UCSD-AML1 (cell line): Measurements from ENCODE around the gene CRX.
"Not testable (repeated sequence)": the region's sequence is repeated elsewhere in the genome, so short reads cannot be mapped to it uniquely, and the experiment has no call there.

Experiments used
- DNase-seq: peaks from one replicate; lab custom pipeline; 2025; ENCODE audit not compliant: unreplicated experiment; lab: John Stamatoyannopoulos, UW

CRX gene

DNA sequence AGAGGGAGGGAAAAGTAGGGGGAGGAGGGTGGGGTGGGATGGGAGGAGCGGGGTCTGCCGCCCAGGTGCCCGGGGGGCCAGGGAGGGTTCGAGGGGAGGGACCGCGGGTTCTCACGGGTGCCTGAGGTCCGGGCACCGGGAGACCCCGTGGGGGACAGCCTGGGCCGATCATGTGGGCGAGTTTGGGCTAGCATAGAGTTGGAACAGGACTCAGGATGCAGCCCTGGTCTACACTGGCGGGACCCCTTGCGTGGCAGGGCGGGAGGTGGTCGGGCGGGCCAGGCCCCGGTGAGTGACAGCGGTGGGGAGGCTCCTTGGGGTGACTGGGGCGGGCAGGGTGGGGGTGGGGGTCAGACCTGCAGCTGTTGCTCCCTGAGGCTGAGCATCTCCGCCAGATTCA is 18.6 kb upstream of the CRX start:
- DNase-seq, result not testable (repeated sequence)

- not testable (repeated sequence) for DNase-seq
These were observed 18.1 kb upstream of the CRX start for GRCh38 chr19:47803671-47804070.

- DNase-seq, result not testable (repeated sequence)
These were observed 17.3 kb upstream of the CRX start, which contains the start of gene TPRX1 for GRCh38 chr19:47804451-47804850. Gene TPRX1, minus strand, starts transcription at chr19:47804551. Its CDS starts 12 bp downstream, at chr19:47804539.

DNA sequence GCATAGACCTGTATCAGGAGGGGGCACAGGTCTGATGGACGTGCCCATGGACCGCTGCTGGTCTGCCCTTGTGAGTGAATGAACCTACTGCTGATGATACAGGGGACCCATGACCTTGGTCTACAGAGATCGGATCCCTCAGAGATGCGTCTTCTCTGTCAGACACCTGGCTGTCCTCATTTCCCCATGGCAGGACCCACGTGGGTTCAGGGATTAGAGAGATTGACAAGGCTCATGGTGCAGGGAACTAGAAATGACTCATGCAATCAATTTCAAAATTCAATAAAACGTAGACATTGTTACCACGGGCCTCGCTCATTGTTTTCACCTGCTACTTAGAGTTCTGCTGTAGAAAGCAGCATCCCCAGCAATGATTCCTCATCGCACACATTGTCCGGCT is 16.4 kb upstream of the CRX start:
- no peak for DNase-seq

- DNase-seq, result no peak
These were observed 15.3 kb upstream of the CRX start for GRCh38 chr19:47806435-47806834.

- DNase-seq, result peak; percentile 75
These were observed 8.3 kb upstream of the CRX start for GRCh38 chr19:47813304-47813994.

DNA sequence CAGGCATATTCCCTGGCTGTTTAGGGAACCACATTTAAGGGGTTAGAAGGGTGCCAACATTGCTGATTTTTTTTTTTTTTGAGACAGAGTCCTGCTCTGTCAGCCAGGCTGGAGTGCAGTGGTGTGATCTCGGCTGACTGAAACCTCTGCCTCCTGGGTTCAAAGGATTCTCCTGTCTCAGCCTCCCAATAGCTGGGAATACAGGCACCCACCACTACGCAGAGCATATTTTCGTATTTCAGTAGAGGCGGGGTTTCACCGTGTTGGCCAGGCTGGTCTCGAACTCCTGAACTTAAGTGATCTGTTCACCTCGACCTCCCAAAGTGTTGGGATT is 7.8 kb upstream of the CRX start:
- DNase-seq, result no peak

- not testable (repeated sequence) for DNase-seq
These were observed 5.5 kb upstream of the CRX start for GRCh38 chr19:47816270-47816669.

GRCh38 chr19:47818221-47818620 is 3.5 kb upstream of the CRX start:
- not testable (repeated sequence) for DNase-seq

DNA sequence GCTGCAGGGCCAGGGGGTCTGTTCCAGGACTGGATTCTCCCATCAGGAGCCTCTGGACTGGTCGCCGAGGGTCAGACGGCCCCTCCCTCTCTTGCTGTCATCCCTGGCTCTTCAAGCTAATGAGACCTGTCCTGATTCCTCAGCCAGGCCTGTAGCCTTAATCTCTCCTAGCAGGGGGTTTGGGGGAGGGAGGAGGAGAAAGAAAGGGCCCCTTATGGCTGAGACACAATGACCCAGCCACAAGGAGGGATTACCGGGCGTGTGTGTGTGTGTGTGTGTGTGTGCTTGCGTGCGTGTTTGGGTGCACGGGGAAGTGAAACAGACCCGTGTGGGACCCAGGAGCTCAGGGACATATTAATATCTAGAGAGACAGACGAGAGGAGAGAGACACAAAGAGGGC is 1.9 kb upstream of the CRX start:
- no peak for DNase-seq

DNA sequence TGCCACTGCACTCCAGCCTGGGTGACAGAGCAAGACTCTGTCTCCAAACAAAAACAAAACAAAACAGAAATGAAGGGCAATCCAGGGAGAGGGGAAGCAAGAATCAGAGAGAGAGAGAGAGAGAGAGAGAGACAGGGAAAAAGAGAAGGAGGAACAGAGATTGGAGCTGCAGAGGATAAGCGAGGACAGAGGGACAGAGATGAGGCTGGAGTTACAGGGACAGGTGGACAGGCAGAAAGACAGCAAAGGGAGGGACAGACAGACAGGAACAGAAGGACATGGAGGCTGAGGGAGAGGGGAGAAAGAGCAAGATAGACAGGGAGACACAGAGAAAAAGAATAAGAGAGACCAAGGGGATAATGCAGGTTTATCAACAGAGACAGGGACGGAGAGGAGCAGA is 1.3 kb upstream of the CRX start:
- DNase-seq, result no peak

- no peak for DNase-seq
These were observed 2.7 kb downstream of the CRX start for GRCh38 chr19:47824396-47824795.

DNA sequence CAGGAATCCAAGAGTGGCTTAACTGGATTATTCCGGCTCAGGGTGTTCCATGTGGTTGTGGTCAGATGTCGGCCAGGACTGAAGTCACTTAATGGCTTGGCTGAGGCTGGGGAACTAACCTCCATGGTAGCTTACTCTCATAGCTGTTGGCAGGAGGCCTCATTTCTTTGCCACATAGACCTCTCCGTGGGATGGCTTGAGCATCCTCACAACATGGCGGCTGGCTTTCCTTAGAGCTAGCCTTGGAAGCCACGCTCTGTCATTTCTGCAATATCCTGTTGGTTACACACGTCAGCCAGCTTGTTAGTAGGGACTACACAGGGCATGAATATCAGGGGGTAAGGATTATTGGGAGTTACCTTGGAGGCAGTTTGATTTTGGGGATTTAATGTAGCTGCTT is 5.1 kb downstream of the CRX start:
- DNase-seq, result no peak

DNA sequence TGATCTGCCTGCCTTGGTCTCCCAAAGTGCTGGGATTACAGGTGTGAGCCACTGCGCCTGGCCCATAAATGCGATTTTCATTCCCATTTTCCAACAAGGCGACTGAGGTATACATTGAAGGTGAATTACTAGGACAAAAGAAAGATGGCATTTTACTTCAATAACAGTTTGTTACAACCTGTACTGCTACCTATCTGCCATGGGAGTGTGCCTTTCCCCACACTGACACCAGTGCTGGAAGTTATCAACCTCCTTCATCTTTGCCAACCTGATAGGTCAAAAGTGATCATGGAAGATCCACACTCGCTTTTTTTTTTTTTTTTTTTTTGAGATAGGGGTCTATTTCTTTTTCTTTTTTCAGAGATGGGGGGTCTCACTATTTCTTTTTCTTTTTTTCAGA is 11.0 kb downstream of the CRX start:
- DNase-seq, result no peak

DNA sequence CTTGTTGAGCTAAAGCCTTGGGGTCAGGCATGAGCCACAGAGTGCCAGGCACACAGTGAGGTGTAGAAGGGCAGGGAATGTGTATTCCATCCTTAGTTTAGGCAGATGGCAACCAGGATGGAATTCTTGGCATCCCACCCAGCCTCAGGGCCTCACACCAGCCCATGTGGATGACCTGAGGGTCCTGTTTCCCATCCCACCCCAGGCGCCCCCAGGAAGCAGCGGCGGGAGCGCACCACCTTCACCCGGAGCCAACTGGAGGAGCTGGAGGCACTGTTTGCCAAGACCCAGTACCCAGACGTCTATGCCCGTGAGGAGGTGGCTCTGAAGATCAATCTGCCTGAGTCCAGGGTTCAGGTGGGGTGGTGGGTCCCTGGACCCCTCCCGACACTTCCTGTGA is 14.3 kb downstream of the CRX start:
- no peak for DNase-seq

DNA sequence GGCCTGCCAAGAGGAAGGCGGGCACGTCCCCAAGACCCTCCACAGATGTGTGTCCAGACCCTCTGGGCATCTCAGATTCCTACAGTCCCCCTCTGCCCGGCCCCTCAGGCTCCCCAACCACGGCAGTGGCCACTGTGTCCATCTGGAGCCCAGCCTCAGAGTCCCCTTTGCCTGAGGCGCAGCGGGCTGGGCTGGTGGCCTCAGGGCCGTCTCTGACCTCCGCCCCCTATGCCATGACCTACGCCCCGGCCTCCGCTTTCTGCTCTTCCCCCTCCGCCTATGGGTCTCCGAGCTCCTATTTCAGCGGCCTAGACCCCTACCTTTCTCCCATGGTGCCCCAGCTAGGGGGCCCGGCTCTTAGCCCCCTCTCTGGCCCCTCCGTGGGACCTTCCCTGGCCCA is 17.7 kb downstream of the CRX start:
- DNase-seq, result no peak

DNA sequence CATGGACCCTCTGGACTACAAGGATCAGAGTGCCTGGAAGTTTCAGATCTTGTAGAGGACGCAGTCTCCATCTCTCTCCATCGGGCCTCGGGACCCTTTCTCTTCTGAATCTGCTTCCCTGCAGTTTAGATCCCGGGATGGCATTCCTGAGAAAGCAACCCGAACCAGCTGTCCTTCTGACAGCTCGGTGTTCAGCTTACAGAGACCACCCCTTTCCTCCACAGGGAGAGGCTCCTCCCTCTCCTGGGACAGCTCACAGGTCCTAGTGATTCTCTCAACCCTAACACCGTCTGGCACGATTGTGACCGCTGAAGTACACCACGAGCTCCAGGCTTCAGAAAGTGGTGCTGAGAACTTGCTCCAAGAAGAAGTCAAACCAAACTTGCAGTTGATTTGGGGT is 18.2 kb downstream of the CRX start:
- DNase-seq, result no peak

DNA sequence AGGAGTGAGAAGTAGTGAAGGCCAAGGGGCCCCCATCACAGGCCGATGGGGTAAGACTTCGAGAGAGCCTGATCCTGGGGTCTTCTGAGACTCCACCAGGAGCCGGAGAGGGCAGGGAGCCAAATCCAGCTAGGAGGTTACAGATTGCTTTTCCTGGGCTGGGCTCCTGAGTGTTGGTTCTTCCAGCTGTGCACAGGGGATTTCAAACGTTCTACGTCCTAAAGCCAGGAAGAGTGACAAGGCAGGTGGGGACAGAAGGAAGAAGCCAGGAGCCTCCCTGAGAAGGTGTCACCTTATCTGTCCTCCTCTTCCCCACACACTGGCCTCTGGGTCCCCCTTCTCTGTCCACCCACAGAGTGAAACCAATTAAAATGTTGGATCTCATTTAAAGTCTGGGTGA is 21.2 kb downstream of the CRX start:
- DNase-seq, result no peak

GRCh38 chr19:47848425-47848822 is 26.7 kb downstream of the CRX start:
- DNase-seq, result no peak

DNA sequence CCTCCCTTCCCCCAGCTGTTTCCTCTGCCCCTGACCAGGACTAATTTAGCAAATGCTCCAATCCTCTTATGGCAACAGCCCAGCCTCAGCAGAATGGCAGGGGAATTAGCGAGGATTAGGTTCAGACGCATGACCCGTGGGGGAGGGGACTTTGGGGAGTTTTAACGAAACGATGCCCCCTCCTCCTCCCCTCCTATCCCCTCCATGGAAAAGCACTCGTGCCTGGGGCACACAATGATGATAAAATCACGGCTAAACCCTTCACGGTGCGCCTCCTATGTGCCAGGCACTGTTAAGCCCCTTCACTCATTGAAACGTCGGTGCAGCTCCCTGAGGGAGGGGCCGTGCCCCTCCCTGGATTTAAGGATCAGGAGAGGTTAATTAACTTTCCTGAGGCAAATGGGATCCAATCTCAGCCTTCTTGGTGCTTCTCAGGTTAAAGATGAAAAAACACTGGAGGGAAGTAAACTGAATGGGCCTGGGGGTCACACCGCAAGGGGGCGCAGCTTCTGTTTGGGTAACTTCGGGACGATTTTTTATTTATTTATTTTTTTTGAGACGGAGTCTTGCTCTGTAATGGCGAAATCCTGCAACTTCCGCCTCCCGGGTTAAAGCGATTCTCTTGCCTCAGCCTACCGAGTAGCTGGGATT is 27.2 kb downstream of the CRX start:
- no peak for DNase-seq

DNA sequence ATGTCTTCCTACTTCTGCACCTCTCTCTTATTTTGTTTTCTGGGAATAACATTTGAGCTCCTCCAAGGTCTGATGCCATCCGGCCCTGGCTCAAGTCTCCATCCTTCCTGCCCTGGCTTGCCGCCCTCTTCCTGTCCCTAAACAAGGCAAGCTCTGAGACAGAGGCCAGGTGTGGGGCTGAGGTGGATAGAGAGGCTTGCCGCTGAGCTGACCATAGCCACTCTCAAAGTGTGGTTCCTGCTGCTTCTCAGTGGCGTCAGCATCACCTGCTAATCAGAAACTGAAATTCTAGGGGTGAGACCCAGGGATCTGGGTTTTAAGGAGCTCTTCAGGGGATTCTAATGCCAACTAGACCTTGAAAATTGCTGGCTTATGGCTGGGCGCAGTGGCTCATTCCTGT is 31.3 kb downstream of the CRX start:
- DNase-seq, result no peak

- no peak for DNase-seq
These were observed 32.7 kb downstream of the CRX start for GRCh38 chr19:47854459-47854858.

- not testable (repeated sequence) for DNase-seq
These were observed 36.5 kb downstream of the CRX start for GRCh38 chr19:47858231-47858630.
